H1 (cell line): Measurements from ENCODE around the gene LIMS1. TPM values are rescaled to one million over a fixed set of nuclear protein-coding genes. Genes with fewer than 3 reads are reported as not detected.
"Not testable (repeated sequence)": the region's sequence is repeated elsewhere in the genome, so short reads cannot be mapped to it uniquely, and the experiment has no call there.

Experiments used
- CTCF ChIA-PET: fragments of 300-600 bp; sonication (Branson Sonifier 250); formaldehyde crosslinking; loops from one replicate; lab custom pipeline; 2021; ENCODE audit not compliant: partially characterized antibody; lab: Charles Lee
- POLR2A ChIA-PET: fragments of 300-600 bp; sonication (Branson Sonifier 250); formaldehyde crosslinking; loops from one replicate; lab custom pipeline; 2021; ENCODE audit warnings: inconsistent platforms; ENCODE audit not compliant: partially characterized antibody; lab: Charles Lee
- DNase-seq, 2 experiments: peaks; one replicate each; pipeline versions ENCODE4 v3.0.0 to v3.0.0-alpha.2; 2010 to 2022; ENCODE audit warnings: low spot score in 2 of 2, low read depth in 1 of 2, mixed read lengths in 1 of 2
- FAIRE-seq: peaks from 2 replicates; lab custom pipeline; 2011; peaks lifted over from hg19 to GRCh38; lab: Jason Lieb, UNC
- H2AFZ ChIP-seq: 2 replicates; pipeline ENCODE4 v1.8.1; 2012; ENCODE audit warnings: low read length, inconsistent platforms
- H2AK5ac ChIP-seq: 2 replicates; pipeline ENCODE4 v1.6.1; 2013; ENCODE audit warnings: low read depth, low read length
- H2BK120ac ChIP-seq: replicated peaks from 2 replicates; pipeline ENCODE3; 2013; ENCODE audit warnings: low read depth, low read length, inconsistent platforms
- H2BK12ac ChIP-seq: 2 replicates; pipeline ENCODE4 v1.6.1; 2013; ENCODE audit warnings: low read depth, low read length
- H2BK15ac ChIP-seq: 2 replicates; pipeline ENCODE4 v1.6.1; 2013; ENCODE audit warnings: low read length
- H2BK20ac ChIP-seq: 2 replicates; pipeline ENCODE4 v1.6.1; 2013; ENCODE audit warnings: low read length
- H2BK5ac ChIP-seq: 2 replicates; pipeline ENCODE4 v1.6.1; 2013; ENCODE audit warnings: low read depth, low read length
- H3K14ac ChIP-seq: 2 replicates; pipeline ENCODE4 v1.6.1; 2013; ENCODE audit warnings: inconsistent platforms; ENCODE audit not compliant: insufficient read length
- H3K18ac ChIP-seq: 2 replicates; pipeline ENCODE4 v1.6.1; 2013; ENCODE audit warnings: low read length; ENCODE audit errors: extremely low read depth
- H3K23ac ChIP-seq: 2 replicates; pipeline ENCODE4 v1.6.1; 2013; ENCODE audit warnings: inconsistent platforms; ENCODE audit not compliant: insufficient read length
- H3K23me2 ChIP-seq: 2 replicates; pipeline ENCODE4 v1.6.1; 2013; ENCODE audit warnings: low read depth, low read length
- H3K27ac ChIP-seq: 2 replicates; pipeline ENCODE4 v1.6.1; 2011; ENCODE audit warnings: low read depth, low read length, inconsistent platforms
- H3K27me3 ChIP-seq, 4 experiments: replicated peaks in 1 of 4; 1 replicate in 1 of 4; 2 replicates in 3 of 4; pipeline versions ENCODE4 v1.6.1 to v1.8.1; 2011 to 2013; ENCODE audit warnings: low read length in 3 of 4, mild to moderate bottlenecking in 3 of 4, inconsistent platforms in 2 of 4, mixed read lengths in 2 of 4, moderate library complexity in 1 of 4; ENCODE audit not compliant: control insufficient read depth in 3 of 4, insufficient read depth in 3 of 4; ENCODE audit errors: extremely low read depth in 1 of 4
- H3K36me3 ChIP-seq, 4 experiments: 2 replicates each; pipeline versions ENCODE4 v1.6.1 to v1.8.1; 2011 to 2013; ENCODE audit warnings: mild to moderate bottlenecking in 4 of 4, low read length in 3 of 4, moderate library complexity in 2 of 4, control low read depth in 1 of 4, inconsistent platforms in 1 of 4; ENCODE audit not compliant: insufficient read depth in 4 of 4, control insufficient read depth in 2 of 4
- H3K4ac ChIP-seq: replicated peaks from 2 replicates; pipeline ENCODE3; 2013; ENCODE audit warnings: low read length, low read depth, mixed read lengths, inconsistent platforms; ENCODE audit not compliant: insufficient read length
- H3K4me1 ChIP-seq, 4 experiments: replicated peaks in 1 of 4; 1 replicate in 1 of 4; 2 replicates in 3 of 4; pipeline versions ENCODE4 v1.6.1 to v1.8.1; 2011 to 2013; ENCODE audit warnings: low read length in 3 of 4, inconsistent platforms in 2 of 4, mixed read lengths in 1 of 4; ENCODE audit not compliant: insufficient read depth in 4 of 4, control insufficient read depth in 3 of 4
- H3K4me2 ChIP-seq, 2 experiments: 2 replicates each; pipeline versions ENCODE4 v1.6.1 to v1.8.1; 2011 to 2013; ENCODE audit warnings: low read depth in 2 of 2, low read length in 2 of 2, control low read depth in 1 of 2, inconsistent platforms in 1 of 2, mild to moderate bottlenecking in 1 of 2; ENCODE audit not compliant: insufficient read depth in 1 of 2
- H3K4me3 ChIP-seq, 4 experiments: fragments of 200-600, 300-600 bp in 1 of 4; sonication (generic), shearing (Covaris generic), sonication (Bioruptor Twin) in 1 of 4; 2 replicates each; pipeline versions ENCODE4 v1.5.1 to v1.8.1; 2011 to 2016; ENCODE audit warnings: low read length in 4 of 4, low read depth in 3 of 4, control low read depth in 2 of 4, inconsistent platforms in 2 of 4, mild to moderate bottlenecking in 2 of 4, mixed read lengths in 1 of 4, moderate library complexity in 1 of 4; ENCODE audit not compliant: insufficient read depth in 2 of 4; ENCODE audit errors: extremely low read depth in 1 of 4
- H3K56ac ChIP-seq: replicated peaks from 2 replicates; pipeline ENCODE3; 2013; ENCODE audit warnings: low read depth, mild to moderate bottlenecking, mixed read lengths, low read length, inconsistent platforms; ENCODE audit not compliant: insufficient read length
- H3K79me1 ChIP-seq: 2 replicates; pipeline ENCODE4 v1.6.1; 2013; ENCODE audit warnings: low read depth, low read length, control low read depth
- H3K79me2 ChIP-seq, 2 experiments: 2 replicates each; pipeline versions ENCODE4 v1.6.1 to v1.8.1; 2012 to 2013; ENCODE audit warnings: low read length in 2 of 2, mild to moderate bottlenecking in 2 of 2, inconsistent platforms in 1 of 2; ENCODE audit not compliant: insufficient read depth in 2 of 2, control insufficient read depth in 1 of 2
- H3K9ac ChIP-seq, 4 experiments: replicated peaks in 1 of 4; 1 replicate in 1 of 4; 2 replicates in 3 of 4; pipeline versions ENCODE4 v1.6.1 to v1.8.1; 2011 to 2013; ENCODE audit warnings: low read depth in 3 of 4, low read length in 3 of 4, control low read depth in 2 of 4, mild to moderate bottlenecking in 2 of 4, moderate library complexity in 2 of 4, inconsistent platforms in 1 of 4; ENCODE audit errors: extremely low read depth in 1 of 4
- H3K9me3 ChIP-seq, 2 experiments: 2 replicates each; pipeline versions ENCODE4 v1.6.1 to v1.8.1; 2012 to 2013; ENCODE audit warnings: mild to moderate bottlenecking in 2 of 2, moderate library complexity in 2 of 2, control low read depth in 1 of 2, inconsistent platforms in 1 of 2, low read depth in 1 of 2, low read length in 1 of 2, mixed read lengths in 1 of 2; ENCODE audit not compliant: insufficient read depth in 2 of 2
- H4K20me1 ChIP-seq, 2 experiments: replicated peaks in 1 of 2; 2 replicates each; pipeline versions ENCODE3 to v1.8.1; 2011 to 2013; ENCODE audit warnings: inconsistent platforms in 2 of 2, low read length in 2 of 2, mild to moderate bottlenecking in 1 of 2; ENCODE audit not compliant: insufficient read depth in 2 of 2, control insufficient read depth in 1 of 2
- H4K5ac ChIP-seq: 2 replicates; pipeline ENCODE4 v1.6.1; 2013; ENCODE audit warnings: low read length, low read depth, mixed read lengths, inconsistent platforms; ENCODE audit not compliant: insufficient read length
- H4K8ac ChIP-seq: 2 replicates; pipeline ENCODE4 v1.8.0; 2013; ENCODE audit warnings: mild to moderate bottlenecking, moderate library complexity, low read length, inconsistent platforms; ENCODE audit not compliant: insufficient read depth; ENCODE audit errors: extremely low read depth
- H4K91ac ChIP-seq: replicated peaks from 2 replicates; pipeline ENCODE3; 2013; ENCODE audit warnings: low read length, mixed read lengths, inconsistent platforms; ENCODE audit not compliant: insufficient read length
- WGBS, 2 experiments: shearing (Covaris generic) in 1 of 2; methylation state at CpG; one replicate each; pipeline versions ENCODE4 v1.1.6 to v1.1.7; 2013 to 2015; ENCODE audit warnings: low lambda C conversion rate in 2 of 2, mixed read lengths in 2 of 2, inconsistent platforms in 1 of 2, low coverage in 1 of 2, missing lambda C conversion rate in 1 of 2; ENCODE audit not compliant: insufficient replicate concordance in 2 of 2, insufficient coverage in 1 of 2, insufficient read length in 1 of 2; ENCODE audit errors: extremely low coverage in 1 of 2, missing lambda C conversion rate in 1 of 2; 5-methylcytosine and 5-hydroxymethylcytosine counted together
- polyA plus RNA-seq, 7 experiments: library from polyadenylated mRNA; depleted of rRNA in 3 of 7; stranded (reverse) in 5 of 7; unstranded in 2 of 7; fragments of >200 nt in 5 of 7; fragments of 200-250 nt in 2 of 7; gene quantifications; 1 replicate in 5 of 7; 2 replicates in 1 of 7; 4 replicates in 1 of 7; pipeline versions ENCODE4 v1.2.1 to v1.2.3, GENCODE V29; 2011 to 2013; ENCODE audit warnings: missing spikeins in 2 of 7, mixed read lengths in 2 of 7
- total RNA-seq: library from RNA; stranded (reverse); fragmentation: NEBNext Ultra II Directional; extraction: Animal tissue kit (Norgen Biotek cat#: 25700); gene quantifications from 2 replicates; pipeline ENCODE4 v1.2.1, GENCODE V29; 2021

LIMS1 gene
- total and polyA plus RNA-seq, 2 of the 8 experiments (the other 6 are each of a cell fraction or from before 2014, with no cell fraction given): 24.1 to 36.7 TPM

DNA sequence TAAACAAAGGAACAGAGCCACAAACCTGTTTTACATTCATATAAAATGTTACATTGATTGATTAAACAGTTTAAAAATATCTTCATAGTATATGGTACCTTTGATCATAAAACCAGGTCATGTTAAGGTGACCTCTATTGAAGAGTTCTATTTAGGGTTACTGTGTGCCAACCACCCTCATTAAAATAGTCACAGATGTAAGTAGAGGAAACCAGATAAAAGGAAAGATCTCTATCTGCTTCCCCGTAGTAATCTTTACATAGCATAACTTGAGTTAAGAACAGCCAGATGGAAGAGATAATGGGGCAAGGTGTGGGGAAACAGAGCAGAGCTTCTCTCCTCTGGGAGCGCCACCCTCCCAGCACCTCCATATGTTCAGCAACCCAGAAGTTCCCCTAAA lies 117.2 kb downstream of the LIMS1 start:
- H3K56ac ChIP-seq, H2BK120ac ChIP-seq, H4K20me1 ChIP-seq, H3K14ac ChIP-seq, H2BK15ac ChIP-seq, CTCF ChIA-PET, POLR2A ChIA-PET, H3K23me2 ChIP-seq, H3K79me1 ChIP-seq, H4K5ac ChIP-seq, H3K4me2 ChIP-seq, FAIRE-seq, H3K4me1 ChIP-seq, H2BK20ac ChIP-seq, H2AK5ac ChIP-seq, H2BK5ac ChIP-seq, H2BK12ac ChIP-seq, DNase-seq, H3K9me3 ChIP-seq, H4K8ac ChIP-seq, H3K4me3 ChIP-seq, H3K4ac ChIP-seq, H3K27me3 ChIP-seq, H3K9ac ChIP-seq, H2AFZ ChIP-seq, H4K91ac ChIP-seq, H3K36me3 ChIP-seq, H3K79me2 ChIP-seq, H3K27ac ChIP-seq, H3K18ac ChIP-seq, H3K23ac ChIP-seq: not testable (repeated sequence)
- 100% methylated on average over 1 of the region's 2 CpGs; no CpG with 5 or more reads in 1 of the 2 experiments for WGBS, 2 experiments

DNA sequence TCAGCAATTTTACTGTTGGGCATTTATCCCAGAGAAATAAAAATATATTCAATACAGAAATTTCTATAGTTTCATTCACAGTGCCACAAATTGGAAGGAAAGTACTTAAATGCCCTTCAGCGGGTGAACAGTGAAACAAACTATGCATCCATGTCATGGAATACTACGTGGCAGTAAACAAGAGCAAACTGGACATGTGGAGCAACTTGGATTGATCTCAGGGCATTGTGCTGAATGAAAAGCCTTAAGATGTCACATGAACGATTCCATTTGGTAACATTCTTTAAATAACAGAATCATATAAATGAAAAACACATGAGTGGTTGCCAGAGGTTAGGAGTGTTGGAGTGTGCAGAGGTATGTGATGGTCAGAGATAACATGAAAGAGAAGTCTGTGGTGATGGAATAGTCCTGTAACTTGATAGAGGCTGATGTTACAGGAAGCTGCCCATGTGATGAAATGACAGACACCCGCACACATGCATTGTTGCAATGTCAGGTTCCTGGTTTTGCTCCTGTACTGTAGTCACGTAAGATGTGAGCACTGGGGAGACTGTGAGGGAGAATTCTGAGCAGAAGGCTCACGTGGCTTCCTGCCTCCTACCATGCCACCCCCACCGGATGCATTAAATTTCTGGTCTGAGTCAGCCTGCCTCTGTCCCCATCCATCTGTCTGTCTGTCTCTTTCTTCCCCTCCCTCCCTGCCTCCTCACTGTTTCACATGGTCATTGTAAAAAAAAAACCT lies 118.1 kb downstream of the LIMS1 start:
- FAIRE-seq, H2BK12ac ChIP-seq, H3K4me3 ChIP-seq, H3K4ac ChIP-seq, H2BK5ac ChIP-seq, DNase-seq, H3K14ac ChIP-seq, H3K27ac ChIP-seq, H3K4me2 ChIP-seq, H4K8ac ChIP-seq, H2BK20ac ChIP-seq, H3K79me2 ChIP-seq, CTCF ChIA-PET, H2AK5ac ChIP-seq, H3K27me3 ChIP-seq, H3K79me1 ChIP-seq, H4K91ac ChIP-seq, H3K36me3 ChIP-seq, POLR2A ChIA-PET, H3K18ac ChIP-seq, H3K23me2 ChIP-seq, H3K9me3 ChIP-seq, H2AFZ ChIP-seq, H3K9ac ChIP-seq, H3K56ac ChIP-seq, H2BK15ac ChIP-seq, H2BK120ac ChIP-seq, H4K20me1 ChIP-seq, H3K23ac ChIP-seq, H3K4me1 ChIP-seq, H4K5ac ChIP-seq: not testable (repeated sequence)
- 82% methylated on average over 7 of the region's 7 CpGs; no CpG with 5 or more reads in 1 of the 2 experiments for WGBS, 2 experiments
